Neural progenitor cell (in vitro differentiated cells): ENCODE results near the gene SF3B5. TPM values are rescaled to one million over a fixed set of nuclear protein-coding genes. Genes with fewer than 3 reads are reported as not detected.

ENCODE experiments used
- DNase-seq: peaks from one replicate; pipeline ENCODE4 v3.0.0-alpha.2; 2016; ENCODE audit warnings: low spot score
- H2AFZ ChIP-seq: fragments of 200-600 bp; sonication (generic); replicated peaks from 2 replicates; pipeline ENCODE4 v1.6.1; 2016; ENCODE audit warnings: antibody characterized with exemption
- H3F3A ChIP-seq: fragments of 200-600 bp; sonication (generic); 2 replicates; pipeline ENCODE4 v1.6.1; 2016; ENCODE audit warnings: antibody characterized with exemption, low read depth
- H3K27ac ChIP-seq: fragments of 200-600 bp; sonication (generic); 2 replicates; pipeline ENCODE4 v1.5.1; 2016; ENCODE audit warnings: mild to moderate bottlenecking
- H3K27me3 ChIP-seq: fragments of 200-600 bp; sonication (generic); 2 replicates; pipeline ENCODE4 v1.6.1; 2016; ENCODE audit warnings: mild to moderate bottlenecking, moderate library complexity
- H3K36me3 ChIP-seq: fragments of 200-600 bp; sonication (generic); 2 replicates; pipeline ENCODE4 v1.5.1; 2016
- H3K4me1 ChIP-seq: fragments of 200-600 bp; sonication (generic); 2 replicates; pipeline ENCODE4 v1.6.1; 2016; ENCODE audit warnings: mixed run types
- H3K4me2 ChIP-seq: fragments of 200-600 bp; sonication (generic); 2 replicates; pipeline ENCODE4 v1.6.1; 2016
- H3K4me3 ChIP-seq: fragments of 200-600 bp; sonication (generic); 2 replicates; pipeline ENCODE4 v1.5.1; 2016
- H3K79me2 ChIP-seq: fragments of 200-600 bp; sonication (generic); 2 replicates; pipeline ENCODE4 v1.6.1; 2016; ENCODE audit warnings: low read depth
- H3K9ac ChIP-seq: fragments of 200-600 bp; sonication (generic); 2 replicates; pipeline ENCODE4 v1.6.1; 2016
- H3K9me3 ChIP-seq: fragments of 200-600 bp; sonication (generic); 2 replicates; pipeline ENCODE4 v1.5.1; 2016; ENCODE audit warnings: low read depth
- H4K20me1 ChIP-seq: fragments of 200-600 bp; sonication (generic); 2 replicates; pipeline ENCODE4 v1.6.1; 2016; ENCODE audit warnings: low read depth
- H3K27ac Mint-ChIP-seq: 3 replicates; pipeline ENCODE4 v1.8.0; 2021; ENCODE audit warnings: mixed read lengths
- H3K27me3 Mint-ChIP-seq: 2 replicates; pipeline ENCODE4 v1.8.0; 2022; ENCODE audit warnings: low read depth, mild to moderate bottlenecking, inconsistent platforms, moderate library complexity, mixed read lengths; ENCODE audit not compliant: insufficient read depth
- H3K36me3 Mint-ChIP-seq: 3 replicates; pipeline ENCODE4 v1.8.0; 2021; ENCODE audit warnings: mixed read lengths
- H3K4me1 Mint-ChIP-seq: 3 replicates; pipeline ENCODE4 v1.8.0; 2021; ENCODE audit warnings: mixed read lengths
- H3K4me3 Mint-ChIP-seq: 3 replicates; pipeline ENCODE4 v1.8.0; 2021; ENCODE audit warnings: mild to moderate bottlenecking, moderate library complexity, mixed read lengths
- H3K9me3 Mint-ChIP-seq: 3 replicates; pipeline ENCODE4 v1.8.0; 2020; ENCODE audit warnings: mixed read lengths
- EZH2 ChIP-seq: fragments of 200-600 bp; sonication (generic); IDR thresholded peaks from 2 replicates; pipeline ENCODE4 v1.6.1; 2017; ENCODE audit warnings: antibody characterized with exemption, mild to moderate bottlenecking, moderate library complexity
- EZH2phosphoT487 ChIP-seq: fragments of 200-600 bp; sonication (generic); IDR thresholded peaks from 2 replicates; pipeline ENCODE4 v1.6.1; 2017; ENCODE audit warnings: antibody characterized with exemption
- total RNA-seq: library from RNA; depleted of rRNA; stranded (reverse); fragments of >200 nt; gene quantifications from 2 replicates; pipeline ENCODE4 v1.2.3, GENCODE V29; 2015; ENCODE audit warnings: low replicate concordance
- TF ChIP-seq, protein P1 (sequence below): fragments of 200-600 bp; sonication (generic); IDR thresholded peaks from 2 replicates; pipeline ENCODE4 v1.5.1; 2017; ENCODE audit warnings: antibody characterized with exemption, mild to moderate bottlenecking

Gene SF3B5
- total RNA-seq, 1 donor from 2014 or later: 99.0 TPM

DNA sequence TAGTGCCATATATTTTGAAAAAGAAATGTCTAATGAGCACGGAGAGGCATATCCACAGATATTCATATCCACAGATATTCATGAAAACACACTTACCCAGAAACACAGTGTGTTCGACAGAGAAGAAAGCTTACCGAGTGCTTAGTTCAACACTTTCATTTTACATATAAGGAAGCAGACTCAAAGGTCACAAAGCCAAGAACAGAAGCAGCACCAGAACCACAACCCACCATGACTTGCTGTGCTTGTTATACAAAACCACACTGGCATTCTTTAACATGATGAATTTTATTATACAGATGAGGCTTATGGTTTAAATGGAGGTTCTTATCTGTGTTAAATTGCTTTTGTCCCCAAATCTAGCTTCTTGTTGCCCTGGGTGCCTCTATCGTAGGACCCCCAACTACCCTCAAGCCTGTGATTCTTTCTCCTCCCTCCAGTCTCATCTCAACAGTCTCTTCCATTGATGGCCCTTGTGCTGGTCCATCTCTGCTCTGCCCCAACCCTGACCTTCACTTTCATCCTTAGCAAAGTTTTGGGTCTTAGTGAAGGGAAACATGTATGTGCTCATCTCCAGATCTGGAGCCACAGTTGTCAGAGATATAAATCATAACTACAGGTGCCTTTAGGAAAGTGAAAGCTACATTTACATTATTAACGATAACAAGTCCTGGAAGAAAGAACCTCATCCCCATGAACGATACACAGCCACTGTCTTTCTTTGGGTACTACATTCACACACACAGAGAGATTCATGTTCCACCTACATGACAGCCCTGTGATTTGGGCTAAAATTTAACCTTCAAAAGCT is 40.0 kb downstream of the SF3B5 start:
- no peaks in the 10 kb centered on the region for H3K9me3 ChIP-seq
- Mint-ChIP-seq H3K4me3 (no peak overlapping the region), H3K27ac (no peak overlapping the region), H3K27me3 (peaks cover 5% of the 10 kb centered on the region), H3K4me1 (no peaks in the 10 kb centered on the region), H3K9me3 (no peaks in the 10 kb centered on the region), H3K36me3 (no peaks in the 10 kb centered on the region)
- H3K79me2 ChIP-seq: no peaks in the 10 kb centered on the region
- H3K4me3 ChIP-seq: no peak overlapping the region
- H4K20me1 ChIP-seq: no peaks in the 10 kb centered on the region
- H3K27ac ChIP-seq: no peak overlapping the region
- no peaks in the 10 kb centered on the region for H3K4me1 ChIP-seq
- H3F3A ChIP-seq: no peaks in the 10 kb centered on the region
- no peak for TF ChIP-seq EZH2
- TF ChIP-seq EZH2phosphoT487: no peak
- H3K36me3 ChIP-seq: no peaks in the 10 kb centered on the region
- H2AFZ ChIP-seq: no peak overlapping the region
- H3K27me3 ChIP-seq: peaks cover under 1% of the 10 kb centered on the region
- no peak overlapping the region for H3K4me2 ChIP-seq
- H3K9ac ChIP-seq: no peak overlapping the region
- no peak for DNase-seq

DNA sequence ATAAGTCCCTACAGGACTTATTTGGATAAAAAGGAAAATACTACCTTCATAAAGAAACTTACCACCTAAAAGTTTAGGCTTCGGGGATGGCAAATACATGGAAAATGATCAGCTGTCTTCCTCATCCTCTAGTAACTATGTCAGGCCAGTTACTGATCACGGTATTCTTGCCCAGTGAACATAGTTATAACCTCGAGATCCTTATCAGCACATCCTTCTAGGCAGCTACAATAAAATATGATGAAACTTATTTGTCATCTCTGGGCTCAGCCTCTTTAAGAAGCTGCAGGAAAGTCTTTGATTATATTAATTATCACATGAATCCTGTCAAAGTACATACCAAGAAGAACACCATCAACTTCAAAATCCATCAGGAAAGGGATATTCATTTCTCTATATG is 41.8 kb downstream of the SF3B5 start:
- H2AFZ ChIP-seq: no peak overlapping the region
- Mint-ChIP-seq H3K36me3 (no peaks in the 10 kb centered on the region), H3K4me3 (no peak overlapping the region), H3K4me1 (no peaks in the 10 kb centered on the region), H3K9me3 (peaks cover 8% of the 10 kb centered on the region), H3K27ac (no peak overlapping the region), H3K27me3 (peaks cover 5% of the 10 kb centered on the region)
- no peaks in the 10 kb centered on the region for H3K4me1 ChIP-seq
- no peak overlapping the region for H3K4me2 ChIP-seq
- TF ChIP-seq, protein P1, sequence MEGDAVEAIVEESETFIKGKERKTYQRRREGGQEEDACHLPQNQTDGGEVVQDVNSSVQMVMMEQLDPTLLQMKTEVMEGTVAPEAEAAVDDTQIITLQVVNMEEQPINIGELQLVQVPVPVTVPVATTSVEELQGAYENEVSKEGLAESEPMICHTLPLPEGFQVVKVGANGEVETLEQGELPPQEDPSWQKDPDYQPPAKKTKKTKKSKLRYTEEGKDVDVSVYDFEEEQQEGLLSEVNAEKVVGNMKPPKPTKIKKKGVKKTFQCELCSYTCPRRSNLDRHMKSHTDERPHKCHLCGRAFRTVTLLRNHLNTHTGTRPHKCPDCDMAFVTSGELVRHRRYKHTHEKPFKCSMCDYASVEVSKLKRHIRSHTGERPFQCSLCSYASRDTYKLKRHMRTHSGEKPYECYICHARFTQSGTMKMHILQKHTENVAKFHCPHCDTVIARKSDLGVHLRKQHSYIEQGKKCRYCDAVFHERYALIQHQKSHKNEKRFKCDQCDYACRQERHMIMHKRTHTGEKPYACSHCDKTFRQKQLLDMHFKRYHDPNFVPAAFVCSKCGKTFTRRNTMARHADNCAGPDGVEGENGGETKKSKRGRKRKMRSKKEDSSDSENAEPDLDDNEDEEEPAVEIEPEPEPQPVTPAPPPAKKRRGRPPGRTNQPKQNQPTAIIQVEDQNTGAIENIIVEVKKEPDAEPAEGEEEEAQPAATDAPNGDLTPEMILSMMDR: no peak
- TF ChIP-seq EZH2 (no peak), EZH2phosphoT487 (no peak)
- H3K36me3 ChIP-seq: no peaks in the 10 kb centered on the region
- H3K79me2 ChIP-seq: no peaks in the 10 kb centered on the region
- no peaks in the 10 kb centered on the region for H3K9me3 ChIP-seq
- no peak for DNase-seq
- no peak overlapping the region for H3K27ac ChIP-seq
- no peaks in the 10 kb centered on the region for H3K27me3 ChIP-seq
- no peak overlapping the region for H3K4me3 ChIP-seq
- H3K9ac ChIP-seq: no peak overlapping the region
- H3F3A ChIP-seq: no peaks in the 10 kb centered on the region
- no peaks in the 10 kb centered on the region for H4K20me1 ChIP-seq

DNA sequence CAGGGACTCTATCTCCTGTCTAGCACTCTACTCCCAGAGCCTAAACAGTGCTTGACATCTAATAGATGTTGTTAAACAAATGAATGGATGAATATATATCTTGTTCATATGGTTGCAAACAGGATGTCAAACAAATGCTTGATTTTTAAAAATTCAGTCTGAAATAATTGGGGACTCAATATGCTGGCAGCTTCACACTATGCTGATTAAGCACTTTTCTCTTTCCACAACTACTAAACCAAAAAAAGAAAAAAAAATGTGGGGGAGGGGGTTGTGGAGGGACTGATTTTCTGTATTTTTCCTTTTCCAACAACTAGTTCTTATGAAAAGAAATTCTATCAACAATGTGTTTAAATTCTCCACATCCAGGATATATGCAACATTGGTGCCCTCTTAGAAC is 42.9 kb downstream of the SF3B5 start:
- Mint-ChIP-seq H3K27me3 (peaks cover 2% of the 10 kb centered on the region), H3K36me3 (no peaks in the 10 kb centered on the region), H3K4me3 (no peak overlapping the region), H3K27ac (no peak overlapping the region), H3K9me3 (peaks cover 14% of the 10 kb centered on the region), H3K4me1 (no peaks in the 10 kb centered on the region)
- Histone ChIP-seq H3F3A (no peaks in the 10 kb centered on the region), H3K9ac (no peak overlapping the region), H2AFZ (no peak overlapping the region), H3K27ac (no peak overlapping the region), H3K4me1 (no peaks in the 10 kb centered on the region), H4K20me1 (no peaks in the 10 kb centered on the region), H3K36me3 (no peaks in the 10 kb centered on the region), H3K9me3 (no peaks in the 10 kb centered on the region), H3K79me2 (no peaks in the 10 kb centered on the region), H3K27me3 (no peaks in the 10 kb centered on the region), H3K4me3 (no peak overlapping the region), H3K4me2 (no peak overlapping the region)
- no peak for DNase-seq
- no peak for TF ChIP-seq EZH2
- no peak for TF ChIP-seq EZH2phosphoT487
- TF ChIP-seq, protein P1: no peak

DNA sequence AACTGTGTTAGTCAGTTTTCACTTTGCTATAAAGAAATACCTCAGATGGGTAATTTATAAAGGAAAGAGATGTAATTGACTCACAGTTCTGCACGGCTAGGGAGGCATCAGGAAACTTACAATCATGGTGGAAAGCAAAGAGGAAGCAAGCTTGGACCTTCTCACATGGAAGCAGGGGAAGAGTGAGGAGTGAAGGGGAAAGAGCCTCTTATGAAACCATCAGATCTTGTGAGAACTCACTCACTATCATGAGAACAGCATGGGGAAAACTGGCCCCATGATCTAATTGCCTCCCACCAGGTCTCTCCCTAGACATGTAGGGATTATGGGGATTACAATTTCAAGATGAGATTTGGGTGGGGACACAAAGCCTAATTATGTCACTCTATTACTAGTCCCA is 46.0 kb downstream of the SF3B5 start:
- no peaks in the 10 kb centered on the region for H3K27me3 ChIP-seq
- no peak for DNase-seq
- Mint-ChIP-seq H3K9me3 (peaks cover 21% of the 10 kb centered on the region), H3K27me3 (no peaks in the 10 kb centered on the region), H3K27ac (no peak overlapping the region), H3K36me3 (no peaks in the 10 kb centered on the region), H3K4me1 (no peaks in the 10 kb centered on the region), H3K4me3 (no peak overlapping the region)
- no peak overlapping the region for H3K27ac ChIP-seq
- no peaks in the 10 kb centered on the region for H4K20me1 ChIP-seq
- no peak overlapping the region for H3K9ac ChIP-seq
- H3K4me1 ChIP-seq: no peaks in the 10 kb centered on the region
- no peak overlapping the region for H3K4me3 ChIP-seq
- H3K4me2 ChIP-seq: no peak overlapping the region
- no peak overlapping the region for H2AFZ ChIP-seq
- H3K36me3 ChIP-seq: no peaks in the 10 kb centered on the region
- no peaks in the 10 kb centered on the region for H3K79me2 ChIP-seq
- no peaks in the 10 kb centered on the region for H3F3A ChIP-seq
- H3K9me3 ChIP-seq: no peaks in the 10 kb centered on the region
- TF ChIP-seq EZH2phosphoT487: no peak
- TF ChIP-seq EZH2: no peak
- TF ChIP-seq, protein P1: no peak
